Renal pelvis (tissue), 4 donors: ENCODE measurements around the gene SMIM41. TPM values are rescaled to one million over a fixed set of nuclear protein-coding genes. Genes with fewer than 3 reads are reported as not detected.

Source experiments
- DNase-seq: peaks from one replicate; pipeline ENCODE4 v3.0.0-alpha.2; 2013
- polyA plus RNA-seq, 3 donors: library from polyadenylated mRNA; unstranded; fragments of 120-200 nt; gene quantifications; one replicate each; pipeline ENCODE4 v1.2.1, GENCODE V29; 2013; ENCODE audit not compliant: insufficient read length in 3 of 3

The SMIM41 gene
- polyA plus RNA-seq, 3 donors, result 0.61 to 0.73 (median 0.73) TPM

DNA sequence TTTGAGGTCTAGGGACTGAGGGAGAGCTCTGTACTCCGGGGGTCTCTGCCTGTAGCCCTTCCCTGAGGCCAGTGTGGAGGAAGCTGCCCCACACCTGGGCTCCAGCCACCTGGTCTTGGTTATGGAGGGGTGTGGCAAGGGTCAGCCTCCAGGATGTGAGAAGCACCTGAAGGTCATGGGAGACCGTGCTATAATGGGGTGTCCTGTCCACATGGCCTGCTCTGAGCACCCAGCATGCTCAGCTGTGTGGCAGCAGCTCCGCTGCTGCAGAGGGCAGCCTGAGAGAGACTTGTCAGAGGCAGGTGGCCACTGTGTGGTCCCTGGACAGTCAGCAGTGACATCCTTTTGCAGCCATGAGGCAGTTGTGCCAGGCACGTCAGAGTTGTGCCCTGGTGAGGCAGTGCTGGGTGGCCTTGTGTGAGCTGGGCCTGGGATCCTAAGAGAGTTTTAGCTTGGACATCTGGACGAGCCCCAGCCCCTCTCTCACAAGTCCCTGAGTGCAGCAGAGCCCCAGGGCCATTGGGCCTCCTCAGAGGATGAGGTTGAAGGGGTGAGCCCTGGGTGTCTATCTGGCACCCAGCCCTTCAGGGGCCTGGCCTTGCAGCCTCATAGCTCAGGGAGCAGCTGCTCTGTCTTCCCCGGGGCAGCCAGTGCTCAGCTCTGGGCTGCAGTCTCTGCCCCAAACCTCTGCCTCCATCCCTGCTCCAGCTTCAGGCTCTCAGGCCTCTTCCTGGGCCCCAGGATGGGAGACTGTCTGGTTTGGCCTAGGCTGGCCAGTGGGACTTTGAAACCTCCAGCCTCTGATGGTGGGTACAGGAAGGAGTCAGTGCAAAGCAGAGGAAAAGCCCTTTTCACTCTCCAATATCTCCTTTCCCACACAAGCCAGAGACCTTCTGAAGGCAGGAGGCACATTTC is 17.1 kb upstream of the SMIM41 start:
- DNase-seq, result no peak

DNA sequence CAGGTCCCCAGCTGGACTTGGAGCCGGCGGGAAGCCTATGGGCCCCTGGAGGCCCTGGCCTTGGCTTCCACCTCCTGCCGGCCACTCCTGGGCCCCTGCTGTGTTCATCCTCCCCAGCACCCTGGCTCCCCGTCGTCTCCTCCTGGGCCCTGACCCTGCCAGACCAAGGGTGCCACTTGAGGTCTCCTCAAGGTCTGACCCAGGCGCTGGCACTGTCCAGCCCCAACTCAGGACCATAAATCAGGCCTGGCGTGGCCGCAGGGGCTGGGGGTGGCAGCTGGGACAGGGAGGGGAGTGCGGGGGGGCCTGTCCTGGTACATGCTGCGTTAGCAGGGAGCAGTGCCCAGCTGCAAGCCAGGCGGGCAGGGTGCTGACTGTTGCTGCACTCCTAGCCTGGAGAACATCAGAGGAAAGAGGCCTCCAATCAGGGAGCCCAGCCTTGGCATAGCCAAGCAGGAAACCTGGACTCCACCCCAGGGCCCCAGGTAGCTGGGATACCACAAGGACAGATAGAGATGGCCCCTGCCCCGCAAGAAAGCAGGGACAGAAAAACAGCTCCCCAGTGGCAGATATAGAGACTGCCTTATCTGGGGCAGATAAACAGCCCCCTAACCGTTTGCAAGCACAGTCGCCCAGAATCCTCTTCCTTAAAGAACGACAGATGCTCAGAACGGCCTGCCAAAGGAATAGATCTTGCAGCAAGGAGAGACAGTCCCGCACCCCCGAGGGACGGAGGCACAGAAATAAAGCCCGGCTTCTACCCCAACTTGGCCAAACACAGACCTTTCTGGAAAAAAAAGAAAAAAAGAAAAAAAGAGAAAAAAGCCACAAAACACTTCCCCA is 16.2 kb upstream of the SMIM41 start:
- DNase-seq, result no peak

DNA sequence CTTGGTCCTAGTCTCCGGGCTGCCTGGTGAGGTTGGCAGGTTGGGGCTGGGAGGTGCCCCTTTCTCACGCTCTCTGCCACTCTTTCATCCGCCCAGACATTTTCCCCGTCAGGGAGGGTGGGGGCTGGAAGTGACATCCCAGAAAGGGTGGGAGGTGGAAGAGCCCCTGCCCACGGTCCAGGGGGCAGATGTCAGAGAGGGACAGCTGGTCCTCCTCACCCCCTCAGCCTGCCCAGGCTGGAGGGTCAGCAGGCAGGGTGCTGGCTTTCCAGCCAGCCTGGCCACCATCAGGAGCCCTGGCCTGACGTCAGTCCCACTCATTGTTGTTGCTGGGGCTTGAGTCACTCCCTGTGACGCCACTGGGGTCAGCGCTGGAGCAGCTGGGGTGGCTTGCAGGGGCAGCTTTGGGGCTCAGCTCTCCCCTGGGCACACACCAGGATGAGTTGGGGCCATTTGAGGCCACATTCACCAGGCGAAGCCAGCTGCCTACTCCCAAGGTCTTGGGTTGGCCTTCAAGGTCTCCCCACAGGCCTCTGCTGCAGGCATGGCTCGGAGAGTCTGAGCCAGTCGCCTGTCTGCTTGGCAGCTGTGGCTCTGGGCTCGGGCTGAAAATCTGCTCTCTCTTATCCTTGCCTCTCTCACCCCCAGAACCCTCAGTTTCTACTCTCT is 15.4 kb upstream of the SMIM41 start:
- no peak for DNase-seq

DNA sequence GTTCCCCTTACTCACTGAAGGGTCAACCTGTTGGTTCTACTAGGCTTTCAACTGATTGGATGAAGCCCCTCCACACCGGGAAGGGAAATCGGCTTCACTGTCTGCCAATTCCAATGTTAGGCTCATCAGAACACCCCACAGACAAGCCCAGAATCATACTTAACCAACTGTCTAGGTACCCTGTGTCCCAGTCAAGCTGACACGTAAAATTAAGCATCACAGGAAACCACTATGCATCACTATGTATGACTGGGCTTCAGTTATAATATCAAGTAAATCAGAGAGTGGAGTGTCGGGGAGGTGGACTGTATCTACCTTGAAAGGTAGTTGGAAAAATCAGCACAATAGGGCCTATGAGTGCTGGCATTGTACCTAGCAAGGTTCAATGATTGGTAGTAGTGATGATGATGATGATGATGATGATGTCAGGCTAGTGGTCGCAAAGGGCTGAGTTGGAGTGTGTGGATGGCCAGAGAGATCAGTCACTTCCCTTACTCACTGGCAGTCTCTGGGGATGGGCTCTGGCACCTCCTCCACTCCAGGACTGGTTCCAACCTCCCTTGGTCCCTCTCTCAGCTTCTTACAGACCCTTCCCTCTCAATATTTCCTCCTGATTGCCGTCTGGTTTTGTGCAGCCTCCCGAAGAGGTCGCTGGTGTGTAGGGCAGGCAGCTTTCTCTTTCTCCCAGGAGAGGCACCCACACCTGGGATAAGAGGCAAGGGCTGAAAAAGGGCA is 13.0 kb upstream of the SMIM41 start:
- DNase-seq, result no peak

DNA sequence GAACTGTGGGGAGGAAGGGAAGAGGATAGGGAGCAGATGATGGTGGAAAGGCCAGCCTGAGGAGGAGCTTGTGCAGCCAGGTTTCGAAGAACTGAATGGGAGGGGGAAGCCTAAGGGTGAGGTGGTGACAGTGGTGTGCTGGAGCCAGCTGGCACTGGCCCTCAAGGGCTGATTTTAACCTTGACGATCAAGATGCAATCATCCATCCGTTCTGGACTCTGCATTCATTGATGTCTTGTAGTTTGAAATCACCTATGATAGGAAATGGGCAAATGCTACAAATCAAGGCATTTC is 12.5 kb upstream of the SMIM41 start:
- DNase-seq, result no peak

DNA sequence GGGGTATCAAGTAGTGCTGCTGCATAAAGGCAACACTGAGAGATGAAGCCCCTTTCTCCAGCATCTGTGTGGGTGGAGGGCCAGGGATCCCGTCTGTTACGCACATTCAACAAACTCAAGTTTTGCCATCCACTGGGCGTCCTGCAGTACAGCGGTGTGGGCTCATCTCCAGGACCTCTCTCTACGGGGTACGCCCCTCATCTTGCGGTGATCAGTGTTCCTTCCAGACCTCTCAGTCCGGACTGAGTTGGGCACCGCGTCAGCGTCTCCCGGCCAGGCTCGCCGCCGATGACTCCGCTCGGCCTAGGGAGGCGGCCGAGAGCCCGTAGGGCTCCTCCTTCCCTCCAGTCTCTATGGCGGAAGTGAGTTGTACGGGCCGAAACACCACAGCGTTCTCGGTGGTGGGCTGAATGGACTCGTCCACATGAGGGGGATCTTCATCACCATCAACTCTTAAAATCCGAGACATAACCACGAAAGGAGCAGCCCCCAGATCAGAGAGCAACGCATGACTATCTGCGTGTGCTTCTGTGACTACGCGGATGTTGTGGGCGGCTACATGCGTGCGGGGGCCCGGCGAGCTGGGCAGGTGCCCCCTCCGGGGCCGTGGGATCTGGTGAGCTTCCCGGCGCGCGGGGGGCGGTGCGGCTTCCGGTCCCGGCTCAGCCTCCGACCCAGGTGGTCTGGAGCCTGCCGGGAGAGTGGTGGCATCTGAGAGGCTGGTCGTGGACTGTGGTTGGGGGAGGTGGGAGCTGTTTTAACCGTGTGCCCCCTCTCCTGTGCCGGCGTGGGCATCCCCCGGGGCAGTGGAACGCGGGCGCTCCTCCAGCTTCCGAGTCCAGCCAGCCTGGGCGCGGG is 9.9 kb upstream of the SMIM41 start, which contains the start of gene ATG101:
Gene ATG101 (plus strand): TSS at position 652 of the 858 bp plus-strand sequence. CDS start 3,673 bp downstream, outside the sequence.
- peak; percentile 95 for DNase-seq

DNA sequence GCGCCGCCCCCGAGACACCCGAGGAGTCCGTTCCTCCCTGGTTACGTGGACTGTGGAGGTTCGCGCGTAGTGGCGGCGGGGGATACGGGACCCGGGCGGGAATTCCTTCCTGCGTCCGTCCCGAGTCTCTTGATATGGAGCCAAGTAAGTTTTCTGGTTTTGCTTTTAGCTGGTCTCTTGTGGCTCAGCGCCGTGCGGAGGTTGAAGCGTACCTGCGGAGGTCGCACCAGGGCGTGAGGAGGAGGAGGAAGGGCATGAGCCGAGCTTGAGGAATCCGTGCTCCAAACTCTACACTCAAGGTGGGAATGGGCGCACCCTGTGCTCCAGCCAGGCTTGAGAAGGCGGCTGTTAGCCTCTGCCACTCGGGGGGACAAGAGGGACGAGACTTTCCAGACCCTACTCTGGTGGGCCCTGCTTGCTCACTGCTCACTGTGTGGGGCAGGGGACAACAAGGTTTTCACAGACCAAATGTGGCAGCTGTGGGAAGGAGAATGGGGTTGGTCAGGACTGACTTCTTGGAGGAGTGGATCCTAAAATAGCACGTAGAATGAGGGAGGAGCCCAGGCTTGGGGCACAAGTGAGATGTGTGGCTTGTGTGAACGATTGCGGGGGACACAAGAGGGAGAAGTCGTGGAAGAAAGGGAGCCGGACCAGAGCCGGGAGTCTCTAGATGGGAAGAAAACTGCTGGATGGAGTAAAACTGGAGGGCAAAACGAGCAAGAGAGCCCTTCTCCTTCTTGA is 9.1 kb upstream of the SMIM41 start:
- DNase-seq, result no peak

DNA sequence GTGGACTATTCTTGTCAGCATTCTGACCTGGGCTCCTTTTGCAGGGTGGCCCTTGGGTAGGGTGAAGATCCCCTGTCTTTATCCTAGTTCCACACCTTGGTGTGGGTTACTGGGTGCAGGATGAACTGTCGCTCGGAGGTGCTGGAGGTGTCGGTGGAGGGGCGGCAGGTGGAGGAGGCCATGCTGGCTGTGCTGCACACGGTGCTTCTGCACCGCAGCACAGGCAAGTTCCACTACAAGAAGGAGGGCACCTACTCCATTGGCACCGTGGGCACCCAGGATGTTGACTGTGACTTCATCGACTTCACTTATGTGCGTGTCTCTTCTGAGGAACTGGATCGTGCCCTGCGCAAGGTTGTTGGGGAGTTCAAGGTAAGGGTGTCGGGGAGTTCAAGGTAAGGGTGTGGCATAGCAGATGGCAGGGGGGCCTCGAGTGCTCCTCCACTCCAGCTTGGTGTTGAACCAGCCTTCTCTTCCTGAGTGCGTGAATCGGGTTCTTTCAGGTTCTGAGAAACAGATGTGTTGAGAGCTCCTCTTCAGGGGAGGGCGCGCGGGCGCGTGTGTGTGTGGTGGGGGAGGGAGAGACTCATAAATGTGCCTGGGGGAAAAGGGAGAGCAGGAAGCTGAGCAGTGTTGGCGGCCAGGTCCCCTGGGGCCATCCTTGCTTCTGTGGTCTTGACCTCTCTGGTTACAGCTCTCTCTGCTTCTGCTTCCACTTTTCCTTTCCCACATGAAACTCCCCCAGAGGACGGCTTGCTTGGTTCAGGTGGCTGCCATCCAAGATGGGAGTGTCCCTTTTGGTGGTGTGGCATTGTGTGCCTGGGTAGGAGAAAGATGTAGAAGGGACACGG is 5.7 kb upstream of the SMIM41 start:
- DNase-seq, result no peak

DNA sequence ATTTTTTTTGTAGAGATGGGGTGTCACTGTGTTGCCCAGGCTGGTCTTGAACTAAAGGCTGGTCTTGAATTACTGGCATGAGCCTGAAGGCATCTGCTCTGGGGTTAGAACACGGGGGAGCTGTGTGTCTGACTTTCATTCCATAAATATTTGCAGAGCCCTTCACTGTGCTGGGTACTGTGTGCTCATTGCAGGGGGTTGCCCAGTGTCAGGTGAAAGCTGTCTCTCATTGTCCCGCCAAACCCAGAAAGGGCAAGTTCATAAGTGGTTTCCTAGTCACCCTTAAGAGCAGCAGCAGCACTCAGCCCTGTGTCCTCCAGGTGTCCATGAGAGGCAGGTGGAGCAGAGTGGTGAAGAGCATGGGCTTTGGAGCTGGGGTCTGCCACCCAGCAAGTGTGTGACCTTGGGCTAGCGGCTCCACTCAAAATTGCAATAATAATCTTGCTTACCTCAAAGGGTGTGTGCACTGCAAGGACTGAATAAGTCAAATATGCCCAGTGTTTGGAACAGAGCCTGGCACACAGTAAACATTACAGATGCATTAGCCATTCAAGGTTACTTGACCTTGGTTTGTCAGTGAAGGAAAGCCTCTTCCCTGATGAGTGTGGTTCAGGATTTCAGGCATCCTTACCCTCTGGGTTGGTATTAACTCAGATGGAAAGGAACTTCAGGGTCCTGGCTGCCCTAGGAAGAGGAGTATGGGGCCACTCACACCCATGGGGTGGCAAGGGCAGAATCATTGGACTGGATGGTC is 4.4 kb upstream of the SMIM41 start:
- DNase-seq, result no peak

DNA sequence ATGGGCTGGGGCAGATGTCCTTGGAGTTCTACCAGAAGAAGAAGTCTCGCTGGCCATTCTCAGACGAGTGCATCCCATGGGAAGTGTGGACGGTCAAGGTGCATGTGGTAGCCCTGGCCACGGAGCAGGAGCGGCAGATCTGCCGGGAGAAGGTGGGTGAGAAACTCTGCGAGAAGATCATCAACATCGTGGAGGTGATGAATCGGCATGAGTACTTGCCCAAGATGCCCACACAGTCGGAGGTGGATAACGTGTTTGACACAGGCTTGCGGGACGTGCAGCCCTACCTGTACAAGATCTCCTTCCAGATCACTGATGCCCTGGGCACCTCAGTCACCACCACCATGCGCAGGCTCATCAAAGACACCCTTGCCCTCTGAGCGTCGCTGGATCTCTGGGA is 2.7 kb upstream of the SMIM41 start:
- DNase-seq, result no peak

DNA sequence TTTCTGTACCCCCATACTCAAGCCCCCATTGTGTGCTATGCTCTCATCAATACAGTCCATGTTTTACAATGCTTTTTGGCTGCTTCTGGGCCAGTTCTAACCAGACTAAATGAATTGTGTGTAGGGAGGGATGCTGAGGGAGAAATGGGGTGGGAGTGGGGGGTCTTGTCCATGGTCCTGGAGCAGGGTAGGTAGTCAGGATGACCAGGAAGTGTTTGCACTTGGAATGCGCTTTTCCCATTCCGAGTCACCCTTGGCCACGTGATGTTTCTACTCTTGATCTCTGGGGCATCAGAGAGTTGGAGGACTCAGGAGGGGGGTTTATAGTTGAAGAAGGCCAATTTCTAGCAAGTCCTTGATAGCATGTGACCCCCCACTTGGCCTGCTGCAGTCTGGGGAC is 1.2 kb upstream of the SMIM41 start:
- DNase-seq, result no peak

DNA sequence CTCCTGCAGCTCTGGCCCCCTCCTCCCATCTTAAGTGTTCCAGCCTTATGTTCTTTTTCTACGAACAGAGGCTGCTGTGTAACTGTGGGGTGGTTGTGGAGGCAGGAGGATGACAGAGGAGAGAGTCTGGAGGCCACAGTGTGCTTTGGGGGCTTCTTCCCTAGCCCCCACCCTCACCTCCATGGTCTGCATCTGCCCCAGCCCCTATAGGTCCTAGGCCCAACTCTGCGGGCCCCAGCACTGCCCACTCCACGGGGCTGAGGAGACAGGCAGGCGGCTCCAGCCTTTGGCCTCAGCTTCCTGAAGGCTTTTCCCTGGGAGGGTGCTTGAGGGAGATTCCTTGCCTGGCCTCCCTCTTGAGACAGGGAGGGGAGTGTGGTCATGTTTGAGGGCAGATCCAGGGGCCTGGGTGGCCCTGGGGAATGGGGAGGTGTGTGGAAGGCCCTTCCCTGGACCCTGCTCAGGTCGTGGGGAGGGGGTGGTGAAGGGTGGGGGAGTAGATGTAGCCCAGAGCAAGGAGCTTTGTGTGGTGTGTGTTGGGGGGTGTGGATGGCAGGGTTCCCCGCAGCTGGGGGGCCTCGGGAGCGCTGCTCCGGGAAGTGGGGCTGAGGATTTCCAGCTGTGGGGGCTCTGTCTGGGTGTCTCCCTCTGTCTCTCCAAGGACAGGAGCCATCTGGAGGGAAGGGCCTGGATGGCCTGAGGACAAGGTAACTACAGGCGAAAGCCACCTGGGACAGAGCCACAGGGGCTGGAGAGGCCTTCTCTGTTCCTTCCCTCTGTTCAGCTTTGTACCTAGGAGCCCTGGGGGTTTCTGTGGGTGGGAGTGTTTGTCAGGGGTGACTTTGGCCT is 1.1 kb downstream of the SMIM41 start:
- no peak for DNase-seq

DNA sequence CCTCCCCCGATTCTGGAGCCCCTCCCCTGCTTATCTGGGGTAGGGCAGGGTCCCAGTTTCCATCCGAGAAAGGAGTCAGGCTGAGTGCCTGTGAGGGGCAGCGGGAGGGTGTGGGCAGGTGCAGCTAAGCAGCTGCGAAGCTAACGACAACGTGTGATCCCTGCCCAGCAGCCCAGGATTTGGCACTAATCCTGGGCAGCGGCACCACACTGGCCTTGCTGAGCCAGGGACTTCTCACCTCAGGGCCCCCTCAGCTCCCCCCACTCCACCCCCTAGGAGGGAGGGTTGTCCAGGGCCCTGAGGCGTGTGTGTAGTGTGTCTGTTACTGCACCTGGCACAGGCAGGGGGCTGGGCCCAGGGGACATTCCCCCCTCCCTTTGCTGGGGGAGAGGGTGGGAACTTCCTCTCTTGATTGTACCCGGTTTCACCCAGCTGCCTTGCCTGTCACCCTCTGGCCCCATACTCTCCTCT is 1.8 kb downstream of the SMIM41 start:
- DNase-seq, result no peak

DNA sequence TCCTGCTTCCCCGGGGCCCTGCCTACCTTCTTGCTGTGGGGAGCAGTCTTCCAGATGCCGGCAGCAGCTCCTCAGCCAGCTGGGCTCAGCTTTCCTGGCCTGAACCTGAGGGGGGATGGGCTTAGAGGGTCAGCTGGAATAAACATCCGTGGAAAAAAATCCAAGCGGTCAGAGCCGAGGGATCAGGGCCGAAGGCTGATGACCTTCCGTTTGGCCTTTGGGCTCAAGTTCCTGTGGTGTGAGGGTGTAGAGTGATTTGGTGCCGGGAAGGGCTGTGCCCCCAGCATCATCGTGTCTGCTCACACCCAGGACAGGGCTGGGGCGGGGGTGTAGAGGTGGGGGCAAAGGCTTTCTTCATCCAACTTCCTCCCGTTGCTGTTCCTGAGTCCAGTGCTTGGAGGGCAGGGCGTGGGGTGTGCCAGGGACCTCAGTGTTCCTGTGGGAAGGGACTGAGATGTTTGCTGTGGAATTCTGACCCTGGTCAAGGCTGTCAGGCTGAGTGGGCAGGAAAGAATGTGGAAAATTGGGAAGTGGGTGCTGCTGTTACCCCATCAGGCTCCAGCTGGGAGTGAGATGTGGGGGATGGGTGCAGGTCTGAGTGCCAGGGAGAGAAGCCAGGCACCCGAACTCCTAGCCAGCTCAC is 2.6 kb downstream of the SMIM41 start:
- no peak for DNase-seq

DNA sequence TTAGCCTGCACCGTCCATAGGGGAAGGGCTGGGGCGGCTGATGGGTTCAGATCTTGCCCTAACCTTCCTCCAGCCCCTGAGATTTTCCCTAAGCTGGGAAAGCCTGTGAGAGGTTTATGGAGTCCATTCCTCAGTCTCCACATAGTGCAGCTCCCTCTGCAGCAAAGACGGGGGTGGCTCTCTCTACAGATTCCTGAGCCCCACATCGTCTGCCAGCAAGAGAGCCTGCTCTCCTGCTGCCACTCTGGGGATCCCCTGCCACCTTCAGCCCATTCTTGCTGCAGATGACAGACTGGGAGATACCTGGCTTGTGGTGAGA is 3.1 kb downstream of the SMIM41 start:
- no peak for DNase-seq

DNA sequence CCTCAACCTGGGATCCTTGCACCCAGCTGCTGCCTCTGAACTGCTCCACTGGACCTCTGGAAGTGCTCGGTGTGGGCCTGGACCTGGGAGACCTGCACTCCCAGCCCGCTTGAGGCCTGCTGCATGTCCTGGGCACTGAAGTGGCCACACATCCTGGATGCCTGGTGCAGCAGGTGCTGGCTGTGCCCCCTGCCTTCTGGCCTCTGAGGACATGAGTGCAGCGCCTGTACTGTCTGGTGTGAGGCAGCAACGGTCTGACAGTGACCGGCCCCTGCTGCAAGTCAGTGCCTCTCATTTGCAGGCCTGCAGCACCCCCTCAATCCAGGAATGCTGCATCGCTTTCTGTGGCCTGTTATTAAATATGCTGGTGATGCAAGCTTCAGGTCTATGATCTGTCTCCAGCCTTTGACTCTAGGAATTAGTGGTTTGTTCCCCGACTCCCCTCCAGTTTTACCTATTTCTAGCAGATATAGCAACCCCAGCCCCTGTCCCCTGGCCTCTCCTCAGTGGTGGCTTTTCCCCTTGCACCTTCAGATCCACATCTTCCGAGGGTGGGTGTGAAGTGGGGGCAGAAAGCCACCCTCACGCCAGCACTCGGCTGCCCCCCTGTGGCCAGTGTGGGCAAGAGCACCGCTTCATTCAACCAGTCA is 3.6 kb downstream of the SMIM41 start:
- DNase-seq, result no peak
